HG02938 (cell line): ENCODE data around the gene ITGA2.

Source experiments
- ATAC-seq: cut with Tn5 transposase; IDR thresholded peaks from one replicate; pipeline ENCODE4 v1.9.1; 2021; ENCODE audit warnings: mild to moderate bottlenecking, moderate library complexity; ENCODE audit not compliant: unreplicated experiment

The ITGA2 gene

DNA sequence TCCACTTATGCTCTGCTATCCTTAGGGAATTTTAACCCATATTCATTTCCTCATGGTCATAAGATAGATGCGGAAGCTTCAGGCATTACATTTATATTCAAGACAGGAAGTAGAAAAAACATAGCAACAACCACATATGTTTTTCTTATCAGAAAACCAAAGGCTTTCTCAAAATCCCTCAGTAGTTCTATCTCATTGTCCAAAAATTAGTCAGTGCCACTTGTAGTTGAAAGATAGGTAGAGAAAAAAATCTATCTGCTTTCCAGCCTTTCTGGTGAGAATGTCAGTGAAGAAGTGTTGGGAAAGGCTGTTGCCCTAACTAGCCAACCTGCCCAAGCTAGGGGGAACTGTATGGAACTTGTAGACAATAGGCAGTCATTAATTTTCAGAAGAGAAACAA lies 143.9 kb downstream of the ITGA2 start:
- ATAC-seq, result no peak
